CMK (cell line): Measurements from ENCODE around the gene GCNT3.
"Not testable (repeated sequence)": the region's sequence is repeated elsewhere in the genome, so short reads cannot be mapped to it uniquely, and the experiment has no call there.

ENCODE experiments used
- DNase-seq: peaks from one replicate; pipeline ENCODE4 v3.0.0-alpha.2; 2010; ENCODE audit warnings: low read depth

GCNT3 gene

DNA sequence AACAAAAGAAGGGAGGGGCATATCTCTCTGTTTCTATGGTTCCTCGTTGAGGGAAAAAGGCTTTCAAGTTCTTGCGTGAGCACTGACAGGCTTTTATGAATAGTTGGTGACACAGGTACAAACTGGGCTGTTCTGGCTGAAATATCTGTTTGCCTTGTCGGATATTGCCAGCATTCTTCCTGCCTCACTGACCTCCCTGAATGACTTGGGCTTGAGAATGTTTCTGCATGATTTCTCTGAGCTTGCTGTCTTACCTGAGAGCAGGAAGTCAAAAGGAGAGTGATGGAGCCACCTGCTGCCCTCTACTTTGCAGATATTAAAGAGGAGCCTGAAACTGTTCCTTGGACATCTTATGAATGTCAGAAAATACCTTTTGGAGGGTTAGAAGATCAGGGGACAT, 4.8 kb downstream of the GCNT3 start:
- no peak for DNase-seq

DNA sequence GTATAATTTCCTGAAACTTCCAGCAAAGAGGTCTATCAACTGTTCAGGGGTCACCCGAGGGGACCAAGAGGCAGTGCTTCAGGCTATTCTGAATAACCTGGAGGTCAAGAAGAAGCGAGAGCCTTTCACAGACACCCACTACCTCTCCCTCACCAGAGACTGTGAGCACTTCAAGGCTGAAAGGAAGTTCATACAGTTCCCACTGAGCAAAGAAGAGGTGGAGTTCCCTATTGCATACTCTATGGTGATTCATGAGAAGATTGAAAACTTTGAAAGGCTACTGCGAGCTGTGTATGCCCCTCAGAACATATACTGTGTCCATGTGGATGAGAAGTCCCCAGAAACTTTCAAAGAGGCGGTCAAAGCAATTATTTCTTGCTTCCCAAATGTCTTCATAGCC, 6.8 kb downstream of the GCNT3 start:
- no peak for DNase-seq

GRCh38 chr15:59622289-59622688, 10.7 kb downstream of the GCNT3 start:
- DNase-seq: no peak

DNA sequence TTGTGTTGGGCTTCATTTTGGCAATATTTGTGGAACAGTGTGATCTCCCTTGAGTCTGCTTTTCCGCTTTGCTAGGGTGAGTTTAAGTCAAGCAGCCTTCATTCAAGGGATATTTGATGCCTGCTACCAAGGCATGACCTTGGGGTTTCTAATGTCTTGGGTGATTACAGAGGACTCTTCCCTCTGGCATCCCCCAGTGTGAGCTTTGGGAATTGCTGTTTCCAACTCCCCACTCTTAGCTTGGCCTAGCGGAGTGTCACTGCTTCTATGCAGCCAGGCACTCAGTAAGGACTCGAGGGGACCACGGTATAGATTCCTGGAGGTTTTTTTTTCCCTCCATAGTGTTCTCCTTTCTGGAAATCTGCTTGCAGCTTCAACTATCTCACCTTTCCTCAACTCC, 21.1 kb downstream of the GCNT3 start:
- no peak for DNase-seq

DNA sequence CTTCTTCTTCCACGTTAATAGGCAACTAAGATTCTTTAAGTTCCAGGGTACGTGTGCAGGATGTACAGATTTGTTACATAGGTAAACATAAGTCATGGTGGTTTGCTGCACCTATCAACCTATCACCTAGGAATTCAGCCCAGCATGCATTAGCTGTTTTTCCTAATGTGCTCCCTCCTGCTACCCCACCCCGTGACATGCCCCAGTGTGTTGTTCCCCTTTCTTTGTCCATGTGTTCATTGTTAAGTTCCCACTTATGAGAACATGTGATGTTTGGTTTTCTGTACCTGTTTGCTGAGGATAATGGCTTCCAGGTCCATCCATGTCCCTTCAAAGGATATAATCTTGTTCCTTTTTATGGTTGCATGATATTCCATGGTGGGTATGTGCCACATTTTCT, 24.6 kb downstream of the GCNT3 start:
- no peak for DNase-seq

DNA sequence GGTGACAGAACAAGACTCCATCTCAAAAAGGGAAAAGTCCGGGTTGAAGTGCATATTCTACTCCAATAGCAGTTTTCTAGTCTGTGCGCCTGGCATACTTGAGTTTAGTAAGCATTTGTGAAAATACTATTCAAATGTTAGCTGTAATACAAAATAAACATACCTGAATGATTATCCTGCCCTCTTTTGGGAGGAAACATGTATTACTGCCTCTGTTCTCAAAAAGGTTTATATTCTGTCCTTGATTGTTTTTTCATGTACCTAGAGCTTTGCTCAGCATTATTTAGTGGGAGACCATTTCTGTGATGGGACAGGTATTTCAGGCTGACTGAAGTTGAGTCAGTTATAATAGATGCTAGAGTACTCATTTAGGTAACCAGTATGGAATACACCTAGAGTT, 25.9 kb downstream of the GCNT3 start:
- not testable (repeated sequence) for DNase-seq

DNA sequence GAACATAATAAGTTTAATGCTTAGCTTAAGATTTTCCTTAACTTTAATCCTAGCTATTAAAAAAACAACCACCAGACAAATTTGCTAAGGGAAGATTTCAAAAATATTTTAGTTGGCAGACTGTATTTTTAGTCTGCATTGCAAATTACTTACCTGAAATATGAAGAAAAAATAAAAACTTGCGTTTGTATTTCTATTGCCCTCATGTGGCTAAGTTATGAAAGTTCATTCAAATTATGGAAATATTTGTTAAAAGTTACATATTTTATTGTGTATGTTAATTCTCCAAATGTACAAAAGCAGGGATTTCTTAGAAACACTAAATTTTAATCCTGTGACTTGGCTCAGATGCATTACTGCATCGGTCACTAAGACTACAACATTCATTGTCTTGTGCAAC, 30.8 kb downstream of the GCNT3 start:
- no peak for DNase-seq

DNA sequence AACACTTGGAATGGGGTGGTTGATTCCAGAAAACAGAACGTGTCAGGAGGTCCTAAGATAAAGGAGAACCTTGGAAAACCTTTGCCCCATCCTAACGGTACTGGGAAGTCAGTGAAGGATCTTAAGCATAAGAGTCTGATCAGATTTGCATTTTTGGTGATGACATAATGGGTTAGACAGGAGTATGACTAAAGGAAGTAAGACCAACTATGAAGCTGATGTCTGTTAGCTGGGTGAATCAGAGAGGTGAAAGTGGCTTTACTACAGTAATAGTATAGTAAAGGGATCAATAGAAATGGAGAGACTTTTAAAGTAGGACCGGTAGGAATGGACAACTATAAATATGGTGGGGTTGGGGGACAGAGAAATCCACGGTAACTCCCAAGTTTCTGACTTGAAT, 33.2 kb downstream of the GCNT3 start:
- DNase-seq: no peak

DNA sequence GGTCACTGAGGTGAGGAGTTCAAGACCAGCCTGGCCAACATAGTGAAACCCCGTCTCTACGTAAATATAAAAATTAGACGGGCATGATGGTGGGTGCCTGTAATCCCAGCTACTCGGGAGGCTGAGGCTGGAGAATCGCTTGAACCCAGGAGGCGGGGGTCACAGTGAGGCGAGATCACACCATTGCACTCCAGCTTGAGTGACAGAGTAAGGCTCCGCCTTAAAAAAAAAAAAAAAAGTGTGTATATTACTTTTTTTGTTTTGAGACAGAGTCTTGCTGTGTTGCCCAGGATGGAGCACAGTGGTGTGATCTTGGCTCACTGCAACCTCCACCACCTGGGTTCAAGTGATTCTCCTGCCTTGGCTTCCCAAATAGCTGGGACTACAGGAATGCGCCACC, 34.2 kb downstream of the GCNT3 start:
- DNase-seq: not testable (repeated sequence)

DNA sequence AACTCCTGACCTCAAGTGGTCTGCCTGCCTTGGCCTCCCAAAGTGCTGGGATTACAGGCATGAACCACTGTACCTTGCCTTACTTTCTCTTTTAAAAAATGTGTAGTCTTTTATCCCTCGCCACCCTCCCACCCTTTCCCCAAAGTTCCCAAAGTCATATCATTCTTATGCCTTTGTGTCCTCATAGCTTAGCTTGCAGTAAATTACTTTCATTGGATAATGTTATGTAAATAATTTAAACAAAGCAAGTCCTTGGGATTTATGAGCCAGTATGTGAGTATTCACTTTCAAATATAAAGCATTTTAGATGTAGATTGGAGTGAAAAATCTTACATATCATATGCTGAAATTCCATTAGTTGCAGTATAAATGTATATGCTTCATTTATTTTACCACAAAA, 34.7 kb downstream of the GCNT3 start:
- no peak for DNase-seq

- no peak for DNase-seq
These were observed 35.5 kb downstream of the GCNT3 start for GRCh38 chr15:59647085-59647484.

DNA sequence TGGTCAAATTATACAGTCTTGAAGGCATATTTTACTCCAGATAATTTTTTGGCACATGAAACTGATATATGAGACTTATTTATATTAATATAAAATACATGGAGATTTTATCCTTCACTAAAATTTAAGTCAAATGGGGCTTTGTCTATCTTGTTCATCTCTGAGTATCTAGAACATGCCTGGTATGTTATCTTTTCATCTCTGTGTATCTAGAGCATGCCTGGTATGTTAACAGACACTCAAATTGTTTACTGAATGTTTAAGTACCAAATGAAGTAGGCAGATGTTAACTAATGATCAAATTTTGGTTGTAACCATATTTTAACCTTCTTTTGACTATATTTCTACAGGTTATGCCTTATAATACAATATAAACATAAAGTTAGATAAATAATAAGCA, 38.0 kb downstream of the GCNT3 start:
- DNase-seq: no peak

- peak; percentile 17 for DNase-seq
These were observed 42.5 kb downstream of the GCNT3 start for GRCh38 chr15:59654046-59654445.

- peak; percentile 86 for DNase-seq
These were observed 45.5 kb downstream of the GCNT3 start, which contains the start of gene GTF2A2 for GRCh38 chr15:59656897-59657634. Gene GTF2A2 (minus strand): TSS chr15:59657515. CDS start chr15:59652277, 5,238 bp downstream.

- DNase-seq: no peak
These were observed 46.1 kb downstream of the GCNT3 start for GRCh38 chr15:59657635-59658125.

DNA sequence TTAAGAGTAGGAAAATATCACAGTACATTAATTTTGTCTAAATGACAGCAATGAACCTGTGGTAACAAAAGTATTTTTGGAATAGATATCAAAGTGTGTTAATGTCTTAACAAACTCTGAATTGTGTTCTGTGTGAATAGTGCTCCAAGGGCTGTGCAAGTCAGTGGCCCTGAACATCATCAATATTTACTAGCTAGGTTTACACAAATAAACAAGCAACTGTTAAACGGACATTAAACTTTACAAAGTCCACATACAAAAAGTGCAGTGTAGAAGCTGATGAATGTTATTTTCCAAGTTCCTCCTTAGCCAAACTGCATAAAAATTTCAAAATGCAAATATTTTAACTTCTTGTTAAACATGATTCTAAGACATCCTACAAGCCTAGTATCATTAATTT, 47.8 kb downstream of the GCNT3 start:
- DNase-seq: no peak

DNA sequence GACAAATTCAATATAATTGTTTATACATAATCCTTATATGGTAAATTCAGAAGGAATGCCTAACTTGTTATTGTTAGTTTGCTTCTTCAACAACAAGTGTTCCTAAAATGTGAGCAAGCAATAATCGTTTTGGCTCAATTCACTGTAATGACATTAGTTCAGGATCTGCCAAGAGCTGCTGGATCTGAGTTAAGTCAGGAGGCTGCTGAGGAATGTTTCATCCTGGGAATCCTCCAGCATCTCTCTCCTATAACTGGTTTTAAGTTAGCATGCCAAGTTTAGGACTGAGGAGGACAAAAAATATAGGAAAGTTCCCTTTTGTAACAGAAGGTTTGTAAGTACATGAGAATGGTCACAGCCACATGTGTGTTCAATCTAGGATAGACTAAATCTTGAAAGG, 50.7 kb downstream of the GCNT3 start:
- DNase-seq: no peak

GRCh38 chr15:59668556-59668955, 57.0 kb downstream of the GCNT3 start:
- no peak for DNase-seq
